Daoy (cell line): ENCODE data around the gene ZNF92. TPM values are rescaled to one million over a fixed set of nuclear protein-coding genes. Genes with fewer than 3 reads are reported as not detected.
"Not testable (repeated sequence)": the region's sequence is repeated elsewhere in the genome, so short reads cannot be mapped to it uniquely, and the experiment has no call there.

Experiments used
- DNase-seq: peaks from one replicate; pipeline ENCODE4 v3.0.0-alpha.2; 2015; ENCODE audit warnings: low read depth
- total RNA-seq: library from RNA; depleted of rRNA; stranded (reverse); fragments of >200 nt; shearing (Covaris generic); gene quantifications from 2 replicates; pipeline ENCODE4 v1.2.3, GENCODE V29; 2014

Gene ZNF92
- total RNA-seq, 1 experiment from 2014 or later, result 17.9 TPM

GRCh38 chr7:65423286-65423685 is 49.6 kb downstream of the ZNF92 start:
- not testable (repeated sequence) for DNase-seq

GRCh38 chr7:65429642-65430343 is 56.1 kb downstream of the ZNF92 start:
- peak; percentile 20 for DNase-seq

GRCh38 chr7:65430344-65431186 is 56.9 kb downstream of the ZNF92 start:
- DNase-seq, result peak; percentile 33

GRCh38 chr7:65434307-65434706 is 60.7 kb downstream of the ZNF92 start:
- DNase-seq, result no peak

- DNase-seq, result no peak
Measured at GRCh38 chr7:65436163-65436562, 62.5 kb downstream of the ZNF92 start.

- DNase-seq, result peak; percentile 92
Measured at GRCh38 chr7:65438598-65438997, 64.9 kb downstream of the ZNF92 start.

GRCh38 chr7:65441010-65441409 is 67.4 kb downstream of the ZNF92 start:
- DNase-seq, result peak; percentile 80

GRCh38 chr7:65444205-65444842 is 70.7 kb downstream of the ZNF92 start:
- no peak for DNase-seq

- DNase-seq, result no peak
Measured at GRCh38 chr7:65444899-65445823, 71.5 kb downstream of the ZNF92 start.

- peak; percentile 56 for DNase-seq
Measured at GRCh38 chr7:65447041-65447440, 73.4 kb downstream of the ZNF92 start.

- DNase-seq, result peak; percentile 81
Measured at GRCh38 chr7:65448816-65449504, 75.3 kb downstream of the ZNF92 start.

GRCh38 chr7:65449505-65449852 is 75.8 kb downstream of the ZNF92 start:
- DNase-seq, result peak; percentile 32
